Natural killer cell (primary cell): Measurements from ENCODE around the gene UBE2R2. TPM values are rescaled to one million over a fixed set of nuclear protein-coding genes. Genes with fewer than 3 reads are reported as not detected.
A peak's percentile ranks its signal among the peaks of the same experiment; 100 is the strongest.
"Not testable (repeated sequence)": the region's sequence is repeated elsewhere in the genome, so short reads cannot be mapped to it uniquely, and the experiment has no call there.

ENCODE experiments used
- ATAC-seq, 3 donors: fragments of 150-1000 bp in 2 of 3; fragments of 200-7000 bp in 1 of 3; cut with Tn5 transposase; 1 replicate in 1 of 3; 2 replicates in 2 of 3; pipeline ENCODE4 v1.10.0; 2021; ENCODE audit warnings: mild to moderate bottlenecking in 2 of 3, moderate library complexity in 2 of 3
- DNase-seq, 2 donors: peaks; one replicate each; pipeline versions ENCODE4 v3.0.0 to v3.0.0-alpha.2; 2013 to 2021; ENCODE audit warnings: mixed read lengths in 1 of 2
- H3K27ac ChIP-seq: one replicate; pipeline ENCODE4 v1.5.1; 2013; ENCODE audit warnings: mild to moderate bottlenecking, low read length
- H3K27me3 ChIP-seq: one replicate; pipeline ENCODE4 v1.6.1; 2013; ENCODE audit warnings: low read length; ENCODE audit not compliant: control insufficient read depth, insufficient read depth
- H3K36me3 ChIP-seq: one replicate; pipeline ENCODE4 v1.6.1; 2013; ENCODE audit warnings: low read length; ENCODE audit not compliant: control insufficient read depth, insufficient read depth
- H3K4me1 ChIP-seq: one replicate; pipeline ENCODE4 v1.6.1; 2013; ENCODE audit warnings: low read length; ENCODE audit not compliant: control insufficient read depth, insufficient read depth
- H3K4me3 ChIP-seq: one replicate; pipeline ENCODE4 v1.5.1; 2013; ENCODE audit warnings: low read length
- H3K9me3 ChIP-seq: one replicate; pipeline ENCODE4 v1.6.1; 2013; ENCODE audit warnings: low read length; ENCODE audit not compliant: control insufficient read depth, insufficient read depth
- H3K27ac Mint-ChIP-seq, 2 donors: one replicate each; pipeline ENCODE4 v1.8.0; 2022; ENCODE audit warnings: mild to moderate bottlenecking in 2 of 2, mixed read lengths in 2 of 2, moderate library complexity in 1 of 2
- H3K27me3 Mint-ChIP-seq, 2 donors: one replicate each; pipeline ENCODE4 v1.8.0; 2022; ENCODE audit warnings: low read depth in 2 of 2, mixed read lengths in 2 of 2
- H3K36me3 Mint-ChIP-seq: one replicate; pipeline ENCODE4 v1.8.0; 2022; ENCODE audit warnings: mixed read lengths
- H3K4me1 Mint-ChIP-seq, 2 donors: one replicate each; pipeline ENCODE4 v1.8.0; 2022; ENCODE audit warnings: mixed read lengths in 2 of 2
- H3K4me3 Mint-ChIP-seq: one replicate; pipeline ENCODE4 v1.8.0; 2022; ENCODE audit warnings: mild to moderate bottlenecking, moderate library complexity, mixed read lengths
- H3K9me3 Mint-ChIP-seq, 2 donors: one replicate each; pipeline ENCODE4 v1.8.0; 2022; ENCODE audit warnings: mixed read lengths in 2 of 2
- whole genome bisulfite sequencing: methylation state at CpG from one replicate; pipeline ENCODE4 v1.1.7; 2013; ENCODE audit warnings: missing lambda C conversion rate; ENCODE audit not compliant: insufficient coverage; 5-methylcytosine and 5-hydroxymethylcytosine counted together
- intact Hi-C: fragments of 100-400 bp; cut with micrococcal nuclease; formaldehyde crosslinking; loops from one replicate; pipeline ENCODE4 v1.14.2; 2022
- total RNA-seq, 4 donors: library from RNA; stranded (reverse); fragments of 120-200 nt in 1 of 4; gene quantifications; one replicate each; pipeline versions ENCODE4 v1.2.3 to v1.2.4, GENCODE V29; 2013 to 2022
- TF ChIP-seq, protein P1 (sequence below): fragments of 200-600 bp; IDR thresholded peaks from one replicate; pipeline ENCODE4 v1.8.0; 2022; ENCODE audit warnings: antibody characterized with exemption

The UBE2R2 gene
- total RNA-seq, 3 donors from 2014 or later (not counting 1 experiment from before 2014, with no cell fraction given), result 31.2 to 36.0 (median 31.9) TPM

DNA sequence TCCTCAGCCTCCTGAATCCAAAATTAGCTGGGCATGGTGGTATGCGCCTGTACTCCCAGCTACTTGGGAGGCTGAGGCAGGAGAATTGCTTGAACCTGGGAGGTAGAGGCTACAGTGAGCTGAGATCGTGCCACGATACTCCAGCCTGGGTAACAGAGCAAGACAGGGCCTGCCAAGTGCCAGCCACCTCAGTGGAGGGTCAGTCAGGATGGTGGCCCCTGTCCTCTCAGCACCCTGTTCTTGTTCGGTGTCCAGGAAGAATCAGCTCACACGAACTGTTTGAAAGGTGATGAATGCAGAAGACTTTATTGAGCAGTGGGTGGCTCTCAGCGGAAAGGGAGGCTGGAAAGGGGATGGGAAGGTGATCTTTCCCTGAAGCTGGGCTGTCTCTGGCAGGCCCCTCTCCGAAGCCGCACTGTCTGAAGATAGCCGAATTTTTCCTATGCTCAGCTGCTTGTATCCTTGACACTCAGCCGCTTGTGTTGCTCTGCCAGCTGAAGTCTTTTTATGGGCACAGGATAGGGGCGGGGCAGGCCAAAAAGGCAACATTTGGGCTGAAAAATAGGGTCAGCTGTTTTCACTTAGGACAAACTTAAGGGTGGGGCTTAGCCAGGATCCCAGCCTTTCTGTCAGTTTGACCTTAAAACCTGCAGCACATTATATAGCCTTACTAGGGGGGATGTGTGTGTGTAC is 50.9 kb downstream of the UBE2R2 start:
- Mint-ChIP-seq H3K36me3 (no peaks in the 10 kb centered on the region), H3K27ac (peak overlapping the region in 1 of 2 donors; percentile 18), H3K9me3 (no peaks in the 10 kb centered on the region), H3K4me1 (peaks cover 31 to 41% of the 10 kb centered on the region in 2 donors), H3K4me3 (no peak overlapping the region), H3K27me3 (no peaks in the 10 kb centered on the region)
- H3K36me3 ChIP-seq, result no peaks in the 10 kb centered on the region
- H3K4me1 ChIP-seq, result peaks cover 6% of the 10 kb centered on the region
- intact Hi-C loops, result no loop called here
- no peaks in the 10 kb centered on the region for H3K27me3 ChIP-seq
- 95% methylated on average over 11 of the region's 11 CpGs for WGBS
- no peaks in the 10 kb centered on the region for H3K9me3 ChIP-seq
- H3K27ac ChIP-seq, result no peak overlapping the region
- ATAC-seq (no peak), DNase-seq (no peak)
- TF ChIP-seq, protein P1, sequence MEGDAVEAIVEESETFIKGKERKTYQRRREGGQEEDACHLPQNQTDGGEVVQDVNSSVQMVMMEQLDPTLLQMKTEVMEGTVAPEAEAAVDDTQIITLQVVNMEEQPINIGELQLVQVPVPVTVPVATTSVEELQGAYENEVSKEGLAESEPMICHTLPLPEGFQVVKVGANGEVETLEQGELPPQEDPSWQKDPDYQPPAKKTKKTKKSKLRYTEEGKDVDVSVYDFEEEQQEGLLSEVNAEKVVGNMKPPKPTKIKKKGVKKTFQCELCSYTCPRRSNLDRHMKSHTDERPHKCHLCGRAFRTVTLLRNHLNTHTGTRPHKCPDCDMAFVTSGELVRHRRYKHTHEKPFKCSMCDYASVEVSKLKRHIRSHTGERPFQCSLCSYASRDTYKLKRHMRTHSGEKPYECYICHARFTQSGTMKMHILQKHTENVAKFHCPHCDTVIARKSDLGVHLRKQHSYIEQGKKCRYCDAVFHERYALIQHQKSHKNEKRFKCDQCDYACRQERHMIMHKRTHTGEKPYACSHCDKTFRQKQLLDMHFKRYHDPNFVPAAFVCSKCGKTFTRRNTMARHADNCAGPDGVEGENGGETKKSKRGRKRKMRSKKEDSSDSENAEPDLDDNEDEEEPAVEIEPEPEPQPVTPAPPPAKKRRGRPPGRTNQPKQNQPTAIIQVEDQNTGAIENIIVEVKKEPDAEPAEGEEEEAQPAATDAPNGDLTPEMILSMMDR, result no peak
- H3K4me3 ChIP-seq, result no peak overlapping the region

DNA sequence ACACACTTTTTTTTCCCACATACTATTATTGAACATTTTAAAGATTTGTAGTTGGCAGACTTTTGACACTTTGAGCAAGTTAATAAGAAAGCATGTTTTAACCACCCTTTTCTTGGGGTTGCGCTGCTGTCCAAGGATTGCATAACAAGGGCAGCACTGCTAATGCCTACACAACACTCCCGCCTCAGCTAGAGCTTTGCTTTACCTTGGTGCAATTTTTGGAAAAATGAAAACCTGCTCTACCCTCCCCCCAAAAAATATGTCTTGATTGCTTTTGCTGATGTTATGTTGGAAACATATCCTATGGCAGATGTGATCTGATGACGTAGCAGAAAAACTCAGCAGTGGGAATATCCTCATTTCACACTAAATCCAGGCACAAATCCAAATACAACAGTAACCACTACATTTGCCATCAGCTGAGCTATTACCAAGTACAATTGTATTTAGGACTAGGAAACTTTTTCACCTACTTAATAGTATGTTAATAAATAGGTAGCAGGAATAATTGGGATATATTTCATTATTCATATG is 51.5 kb downstream of the UBE2R2 start:
- no peaks in the 10 kb centered on the region for H3K36me3 ChIP-seq
- peaks cover 30 to 41% of the 10 kb centered on the region in 2 donors for H3K4me1 Mint-ChIP-seq
- H3K27me3 Mint-ChIP-seq, result no peaks in the 10 kb centered on the region
- no peak overlapping the region for H3K27ac ChIP-seq
- H3K27me3 ChIP-seq, result no peaks in the 10 kb centered on the region
- H3K4me1 ChIP-seq, result peaks cover 6% of the 10 kb centered on the region
- no peaks in the 10 kb centered on the region for H3K9me3 ChIP-seq
- no peak overlapping the region for H3K4me3 ChIP-seq
- WGBS, result 94% methylated on average over 2 of the region's 3 CpGs
- TF ChIP-seq, protein P1, result no peak
- H3K4me3 Mint-ChIP-seq, result no peak overlapping the region
- no peaks in the 10 kb centered on the region for H3K36me3 Mint-ChIP-seq
- DNase-seq (no peak), ATAC-seq (no peak)
- no peak overlapping the region for H3K27ac Mint-ChIP-seq
- intact Hi-C loops, result no loop called here
- H3K9me3 Mint-ChIP-seq, result no peaks in the 10 kb centered on the region

DNA sequence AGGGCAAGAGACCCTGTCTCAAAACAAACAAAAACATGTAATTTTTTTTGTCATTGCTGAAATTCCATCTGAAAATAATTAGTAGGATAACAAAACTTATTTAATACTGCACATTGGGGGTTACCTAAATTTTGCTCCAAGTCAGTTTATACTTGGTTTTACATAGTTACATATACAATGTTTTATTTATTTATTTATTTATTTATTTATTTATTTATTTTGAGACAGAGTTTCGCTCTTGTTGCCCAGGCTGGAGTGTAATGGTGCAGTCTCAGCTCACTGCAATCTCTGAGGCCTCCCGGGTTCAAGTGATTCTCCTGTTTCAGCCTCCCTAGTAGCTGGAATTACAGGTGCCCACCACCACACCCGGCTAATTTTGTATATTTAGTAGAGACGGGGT is 52.3 kb downstream of the UBE2R2 start:
- H3K4me1 Mint-ChIP-seq, result peaks cover 30 to 41% of the 10 kb centered on the region in 2 donors
- intact Hi-C loops, H3K27me3 ChIP-seq, H3K36me3 ChIP-seq, H3K9me3 Mint-ChIP-seq, H3K27ac Mint-ChIP-seq, DNase-seq, H3K27ac ChIP-seq, H3K9me3 ChIP-seq, H3K4me3 ChIP-seq, H3K27me3 Mint-ChIP-seq, H3K4me3 Mint-ChIP-seq, H3K36me3 Mint-ChIP-seq, H3K4me1 ChIP-seq, ATAC-seq: not testable (repeated sequence)
- WGBS, result 95% methylated on average over 4 of the region's 4 CpGs

DNA sequence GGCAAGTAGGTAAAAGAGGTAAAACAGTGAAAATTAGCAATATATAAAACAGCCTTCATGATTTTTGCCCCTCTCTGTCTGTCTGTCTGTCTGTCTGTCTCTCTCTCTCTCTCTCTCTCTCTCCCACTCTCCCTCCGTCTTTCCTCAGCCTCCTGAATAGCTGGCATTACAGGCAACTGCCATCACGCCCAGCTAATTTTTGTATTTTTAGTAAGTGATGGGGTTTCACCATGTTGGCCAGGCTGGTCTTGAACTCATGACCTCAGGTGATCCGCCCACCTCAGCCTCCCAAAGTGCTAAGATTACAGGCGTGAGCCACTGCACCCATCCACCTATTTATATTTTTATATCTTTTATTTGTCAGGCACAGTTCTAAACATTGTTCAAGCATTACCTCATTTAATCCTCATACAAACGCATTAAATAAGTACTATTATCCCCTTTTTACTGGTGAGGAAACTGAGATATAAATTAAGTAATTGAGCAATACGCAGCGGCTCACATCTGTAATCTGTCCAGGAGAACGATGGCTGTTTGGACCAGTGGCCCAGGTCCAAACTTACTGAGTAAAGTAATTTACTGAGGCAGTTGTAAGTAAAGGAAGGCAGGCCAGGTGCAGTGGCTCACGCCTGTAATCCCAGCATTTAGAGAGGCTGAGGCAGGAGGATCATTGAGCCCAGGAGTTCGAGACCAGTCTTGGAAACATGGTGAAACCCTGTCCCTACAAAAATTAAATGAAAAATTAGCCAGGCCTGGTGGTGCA is 60.9 kb downstream of the UBE2R2 start:
- peak overlapping the region; percentile 12 to 65 for H3K27ac Mint-ChIP-seq
- WGBS, result 95% methylated on average over 7 of the region's 10 CpGs
- no peak overlapping the region for H3K27ac ChIP-seq

More for the DNA sequence above, 60.9 kb downstream of the UBE2R2 start:
- no peaks in the 10 kb centered on the region for H3K9me3 ChIP-seq
- Mint-ChIP-seq H3K4me1 (peaks cover 26 to 40% of the 10 kb centered on the region in 2 donors), H3K36me3 (no peaks in the 10 kb centered on the region), H3K4me3 (no peak overlapping the region), H3K27me3 (no peaks in the 10 kb centered on the region), H3K9me3 (no peaks in the 10 kb centered on the region)
- ATAC-seq (no peak), DNase-seq (no peak)
- no peaks in the 10 kb centered on the region for H3K4me1 ChIP-seq
- no peak overlapping the region for H3K4me3 ChIP-seq
- intact Hi-C loops, result no loop called here
- no peaks in the 10 kb centered on the region for H3K27me3 ChIP-seq
- TF ChIP-seq, protein P1, result no peak
- no peaks in the 10 kb centered on the region for H3K36me3 ChIP-seq
